ENCODE measurements around the gene FGF2. TPM values are rescaled to one million over a fixed set of nuclear protein-coding genes. Genes with fewer than 3 reads are reported as not detected.

Gene FGF2
- total and polyA plus RNA-seq, 2 donors (not counting 1 experiment from before 2014, with no cell fraction given): 0.13 TPM; not detected in 1

DNA sequence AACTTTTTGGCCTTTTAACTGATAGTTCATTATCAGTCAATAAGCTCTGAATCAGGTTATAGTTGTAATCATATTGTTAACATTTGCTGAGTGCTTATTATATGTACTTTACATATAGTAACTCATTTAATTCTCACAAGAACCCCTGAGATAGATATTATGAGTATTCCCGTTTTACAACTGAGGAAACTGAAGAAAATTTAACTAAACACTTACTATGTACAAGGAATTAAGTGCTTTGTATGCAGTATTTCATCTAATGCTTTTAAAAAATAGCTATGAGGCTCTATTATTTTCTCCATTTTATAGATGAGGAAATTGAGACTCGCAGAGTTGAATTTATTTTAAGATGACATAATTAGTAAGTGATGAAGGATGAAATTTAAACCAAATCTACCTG, 27.7 kb upstream of the FGF2 start:
- H3K4me1 Mint-ChIP-seq: no peaks in the 10 kb centered on the region
- ATAC-seq (ENCODE audit: low read depth): no peak
- POLR2A ChIA-PET: no interaction called here

GRCh38 chr4:122803788-122804208, 22.8 kb upstream of the FGF2 start:
- Mint-ChIP-seq H3K27me3 (peaks cover 8% of the 10 kb centered on the region), H3K9me3 (ENCODE audit: insufficient read depth) (no peaks in the 10 kb centered on the region), H3K27ac (no peak overlapping the region), H3K4me3 (no peak overlapping the region), H3K4me1 (no peaks in the 10 kb centered on the region)
- Histone ChIP-seq H3K27me3 (replicated peaks in 1 of 4; ENCODE audit: control extremely low read depth in 1 of 4, control insufficient read depth in 3 of 4, insufficient read depth in 4 of 4, low read length in 3 of 4) (peaks cover 0 to 2% (median 0%) of the 10 kb centered on the region in 4 experiments), H3K4me1 (ENCODE audit: control insufficient read depth in 2 of 2, insufficient read depth in 2 of 2, low read length in 2 of 2) (no peaks in the 10 kb centered on the region), H2AFZ (ENCODE audit: insufficient read depth, low read depth, low read length, poor library complexity, severe bottlenecking) (no peak overlapping the region), H3K4me2 (replicated peaks; ENCODE audit: low read depth, low read length, poor library complexity, severe bottlenecking) (no peak overlapping the region), H3K9ac (ENCODE audit: low read length) (no peak overlapping the region), H3K79me2 (ENCODE audit: control insufficient read depth, insufficient read depth, low read length) (no peaks in the 10 kb centered on the region), H3K27ac (ENCODE audit: low read length in 2 of 2) (no peak overlapping the region), H4K20me1 (ENCODE audit: control insufficient read depth, insufficient read depth, low read length, poor library complexity, severe bottlenecking) (no peaks in the 10 kb centered on the region), H3K4me3 (ENCODE audit: control extremely low read depth in 1 of 5, extremely low read depth in 1 of 5, insufficient read depth in 1 of 5, low read depth in 2 of 5, low read length in 4 of 5) (no peak overlapping the region), H3K9me3 (ENCODE audit: control extremely low read depth in 1 of 3, control insufficient read depth in 2 of 3, insufficient read depth in 1 of 3, low read length in 2 of 3) (no peaks in the 10 kb centered on the region), H3K36me3 (replicated peaks in 1 of 2; ENCODE audit: control extremely low read depth in 1 of 2, control insufficient read depth in 1 of 2, extremely low read depth in 1 of 2, insufficient read depth in 2 of 2, low read length in 1 of 2) (no peaks in the 10 kb centered on the region)
- peak; percentile 5 for DNase-seq
- no peak for TF ChIP-seq CTCF (IDR thresholded peaks at IDR 0.05)
- TF ChIP-seq EZH2 (IDR thresholded peaks at IDR 0.05; ENCODE audit: borderline replicate concordance, insufficient read depth, low read depth, low read length, poor library complexity, severe bottlenecking): no peak
- ATAC-seq (ENCODE audit: low read depth): no peak
- WGBS (ENCODE audit: insufficient coverage): 78% methylated on average over 3 of the region's 4 CpGs
- POLR2A ChIA-PET: no interaction called here
- intact Hi-C loops (cut with micrococcal nuclease): loop anchor here (10.0 kb wide), 1 partner anchor 81 kb away; no protein-coding TSS in a partner anchor
- CTCF ChIA-PET: no interaction called here

More for the DNA sequence above, 27.7 kb upstream of the FGF2 start:
- Histone ChIP-seq H3K9ac (ENCODE audit: low read length) (no peak overlapping the region), H3K4me2 (replicated peaks; ENCODE audit: low read depth, low read length, poor library complexity, severe bottlenecking) (no peak overlapping the region), H3K36me3 (replicated peaks in 1 of 2; ENCODE audit: control extremely low read depth in 1 of 2, control insufficient read depth in 1 of 2, extremely low read depth in 1 of 2, insufficient read depth in 2 of 2, low read length in 1 of 2) (no peaks in the 10 kb centered on the region), H3K4me1 (ENCODE audit: control insufficient read depth in 2 of 2, insufficient read depth in 2 of 2, low read length in 2 of 2) (no peaks in the 10 kb centered on the region), H3K79me2 (ENCODE audit: control insufficient read depth, insufficient read depth, low read length) (no peaks in the 10 kb centered on the region), H3K9me3 (ENCODE audit: control extremely low read depth in 1 of 3, control insufficient read depth in 2 of 3, insufficient read depth in 1 of 3, low read length in 2 of 3) (no peaks in the 10 kb centered on the region), H3K27me3 (replicated peaks in 1 of 4; ENCODE audit: control extremely low read depth in 1 of 4, control insufficient read depth in 3 of 4, insufficient read depth in 4 of 4, low read length in 3 of 4) (no peaks in the 10 kb centered on the region), H2AFZ (ENCODE audit: insufficient read depth, low read depth, low read length, poor library complexity, severe bottlenecking) (no peak overlapping the region), H4K20me1 (ENCODE audit: control insufficient read depth, insufficient read depth, low read length, poor library complexity, severe bottlenecking) (no peaks in the 10 kb centered on the region), H3K4me3 (ENCODE audit: control extremely low read depth in 1 of 5, extremely low read depth in 1 of 5, insufficient read depth in 1 of 5, low read depth in 2 of 5, low read length in 4 of 5) (no peak overlapping the region), H3K27ac (ENCODE audit: low read length in 2 of 2) (no peak overlapping the region)
- H3K27ac Mint-ChIP-seq: no peak overlapping the region
- peaks cover 14% of the 10 kb centered on the region for H3K27me3 Mint-ChIP-seq
- no peaks in the 10 kb centered on the region for H3K9me3 Mint-ChIP-seq (ENCODE audit: insufficient read depth)
- no peak overlapping the region for H3K4me3 Mint-ChIP-seq
- DNase-seq: no peak
- CTCF ChIA-PET: interaction anchor here (0.8 kb wide), 1 partner anchor 41 kb away, joined by 3 read pairs; no protein-coding TSS in a partner anchor
- intact Hi-C loops (cut with micrococcal nuclease): no loop called here
- WGBS (ENCODE audit: insufficient coverage): no CpG with 5 or more reads among the region's 2 CpGs
- TF ChIP-seq CTCF (IDR thresholded peaks at IDR 0.05): no peak
- no peak for TF ChIP-seq EZH2 (IDR thresholded peaks at IDR 0.05; ENCODE audit: borderline replicate concordance, insufficient read depth, low read depth, low read length, poor library complexity, severe bottlenecking)
